Lower leg skin (tissue), 4 donors: ENCODE data around the gene C1QC. TPM values are rescaled to one million over a fixed set of nuclear protein-coding genes. Genes with fewer than 3 reads are reported as not detected.

Source experiments
- DNase-seq, 2 donors: peaks; one replicate each; pipeline ENCODE4 v3.0.0-alpha.2; 2019; ENCODE audit warnings: low spot score in 2 of 2
- H3K4me3 ChIP-seq: fragments of 200-600 bp; sonication (generic); 2 replicates; pipeline ENCODE4 v1.5.1; 2017; ENCODE audit warnings: mild to moderate bottlenecking, low read depth; ENCODE audit not compliant: poor library complexity, severe bottlenecking
- CTCF ChIP-seq, 3 donors: fragments of 450-650 bp; IDR thresholded peaks; one replicate each; pipeline ENCODE4 v1.5.1; 2016; ENCODE audit warnings: antibody characterized with exemption in 3 of 3, mild to moderate bottlenecking in 3 of 3, moderate library complexity in 2 of 3
- POLR2A ChIP-seq, 2 donors: fragments of 450-650 bp; IDR thresholded peaks; one replicate each; pipeline ENCODE4 v1.6.1; 2016 to 2017; ENCODE audit warnings: antibody characterized with exemption in 2 of 2, mild to moderate bottlenecking in 1 of 2, moderate library complexity in 1 of 2
- WGBS, 2 donors: methylation state at CpG; one replicate each; pipeline ENCODE4 v1.1.5; 2018; 5-methylcytosine and 5-hydroxymethylcytosine counted together
- intact Hi-C: fragments of 100-400 bp; cut with DNase I; formaldehyde crosslinking; loops from one replicate; pipeline ENCODE4 v1.15.0; 2023; ENCODE audit warnings: low total_unique reads
- total RNA-seq, 4 donors: library from RNA; depleted of rRNA; stranded (reverse); fragments of >200 nt; gene quantifications; one replicate each; pipeline ENCODE4 v1.1.0, GENCODE V29; 2016

C1QC gene
- total RNA-seq, 4 donors from 2014 or later, result 12.9 to 63.0 (median 32.7) TPM

- intact Hi-C loops, result loop anchor here (2.0 kb wide), 1 partner anchor 223 kb away; no protein-coding TSS in a partner anchor
- WGBS, 2 donors, result 77 to 79% methylated on average over 9 to 12 of the region's 12 CpGs
Measured at GRCh38 chr1:22643928-22644327, 495 bp downstream of the C1QC start.

GRCh38 chr1:22645931-22646330, 2.5 kb downstream of the C1QC start:
- intact Hi-C loops, result no loop called here
- WGBS, 2 donors, result 68 to 71% methylated on average over 7 of the region's 7 CpGs
- TF ChIP-seq POLR2A (IDR thresholded peaks at IDR 0.05) (no peak), CTCF (IDR thresholded peaks at IDR 0.05) (no peak)
- H3K4me3 ChIP-seq, result no peak overlapping the region
- DNase-seq, result no peak

More at GRCh38 chr1:22643928-22644327, 495 bp downstream of the C1QC start:
- no peak for TF ChIP-seq CTCF (IDR thresholded peaks at IDR 0.05)
- H3K4me3 ChIP-seq, result peak overlapping the region; percentile 24
- DNase-seq, result no peak

GRCh38 chr1:22646384-22646783, 3.0 kb downstream of the C1QC start:
- DNase-seq, result no peak
- TF ChIP-seq CTCF (IDR thresholded peaks at IDR 0.05), result no peak
- no peak for TF ChIP-seq POLR2A (IDR thresholded peaks at IDR 0.05)
- intact Hi-C loops, result no loop called here
- 0 to 98% methylated on average over 1 of the region's 1 CpG for WGBS, 2 donors
- H3K4me3 ChIP-seq, result no peak overlapping the region

GRCh38 chr1:22650089-22650693, 6.8 kb downstream of the C1QC start:
- no peak for DNase-seq
- WGBS, 2 donors, result 92 to 93% methylated on average over 13 of the region's 13 CpGs
- no peak for TF ChIP-seq CTCF (IDR thresholded peaks at IDR 0.05)
- no peak for TF ChIP-seq POLR2A (IDR thresholded peaks at IDR 0.05)
- H3K4me3 ChIP-seq, result no peak overlapping the region
- intact Hi-C loops, result no loop called here

- DNase-seq, result no peak
- intact Hi-C loops, result no loop called here
- H3K4me3 ChIP-seq, result no peak overlapping the region
- WGBS, 2 donors, result 67 to 72% methylated on average over 15 of the region's 15 CpGs
- TF ChIP-seq CTCF (IDR thresholded peaks at IDR 0.05), result no peak
- TF ChIP-seq POLR2A (IDR thresholded peaks at IDR 0.05), result no peak
Measured at GRCh38 chr1:22651941-22652856, 8.8 kb downstream of the C1QC start.
